IMR-90 (cell line): Measurements from ENCODE around the gene AVPR2. TPM values are rescaled to one million over a fixed set of nuclear protein-coding genes. Genes with fewer than 3 reads are reported as not detected.

Source experiments
- ATAC-seq: fragments of 200-7000 bp; cut with Tn5 transposase; 2 replicates; pipeline ENCODE4 v1.9.1; 2020; ENCODE audit warnings: low read depth, mild to moderate bottlenecking, moderate library complexity
- BruUV-seq: library from RNA; stranded (reverse); fragments of 400-500 nt; replicated peaks from 2 replicates; lab custom pipeline; 2021; lab: Mats Ljungman, UMichigan
- CTCF ChIA-PET: fragments of 300-600 bp; formaldehyde crosslinking; extraction: SDS; loops from one replicate; lab custom pipeline; 2021; ENCODE audit warnings: antibody characterized with exemption; lab: Yijun Ruan, JAX
- POLR2A ChIA-PET: fragments of 300-600 bp; sonication (Branson Sonifier 250); formaldehyde crosslinking; loops from one replicate; lab custom pipeline; 2022; ENCODE audit warnings: antibody characterized with exemption; ENCODE audit not compliant: unreplicated experiment; lab: Charles Lee
- DNase-seq: peaks from one replicate; pipeline ENCODE4 v3.0.0; 2013
- H2AFZ ChIP-seq: replicated peaks from 2 replicates; pipeline ENCODE3; 2013; ENCODE audit warnings: low read length, mild to moderate bottlenecking; ENCODE audit not compliant: poor library complexity
- H2AK5ac ChIP-seq: 2 replicates; pipeline ENCODE4 v1.6.1; 2013; ENCODE audit warnings: low read depth, low read length, inconsistent platforms
- H2AK9ac ChIP-seq: replicated peaks from 2 replicates; pipeline ENCODE3; 2013; ENCODE audit warnings: mild to moderate bottlenecking, low read depth, low read length, moderate library complexity; ENCODE audit not compliant: poor library complexity
- H2BK120ac ChIP-seq: 2 replicates; pipeline ENCODE4 v1.6.1; 2013; ENCODE audit warnings: low read depth, low read length, inconsistent platforms
- H2BK15ac ChIP-seq: 3 replicates; pipeline ENCODE4 v1.6.1; 2013; ENCODE audit warnings: low read depth, low read length, inconsistent platforms
- H2BK20ac ChIP-seq: 2 replicates; pipeline ENCODE4 v1.6.1; 2013; ENCODE audit warnings: low read depth, mild to moderate bottlenecking, inconsistent platforms, low read length, moderate library complexity
- H2BK5ac ChIP-seq: 2 replicates; pipeline ENCODE4 v1.6.1; 2013; ENCODE audit warnings: mild to moderate bottlenecking, low read depth, low read length, inconsistent platforms; ENCODE audit not compliant: poor library complexity, severe bottlenecking
- H3K14ac ChIP-seq: replicated peaks from 2 replicates; pipeline ENCODE4 v1.6.1; 2013; ENCODE audit warnings: low read depth, low read length, inconsistent platforms
- H3K18ac ChIP-seq: 2 replicates; pipeline ENCODE4 v1.6.1; 2013; ENCODE audit warnings: low read depth, low read length, control low read depth
- H3K23ac ChIP-seq: 2 replicates; pipeline ENCODE4 v1.6.1; 2013; ENCODE audit warnings: low read depth, low read length, inconsistent platforms
- H3K27ac ChIP-seq: 2 replicates; pipeline ENCODE4 v1.5.1; 2013; ENCODE audit warnings: mild to moderate bottlenecking, control low read depth, low read length; ENCODE audit not compliant: insufficient read depth
- H3K27me3 ChIP-seq: 2 replicates; pipeline ENCODE4 v1.6.1; 2013; ENCODE audit warnings: low read length; ENCODE audit not compliant: control insufficient read depth, insufficient read depth
- H3K36me3 ChIP-seq: 2 replicates; pipeline ENCODE4 v1.6.1; 2013; ENCODE audit warnings: low read length, mixed read lengths; ENCODE audit not compliant: control insufficient read depth, insufficient read depth
- H3K4ac ChIP-seq: 2 replicates; pipeline ENCODE4 v1.6.1; 2013; ENCODE audit warnings: low read depth, low read length, inconsistent platforms
- H3K4me1 ChIP-seq: 2 replicates; pipeline ENCODE4 v1.6.1; 2013; ENCODE audit warnings: low read length, mixed read lengths; ENCODE audit not compliant: control insufficient read depth, insufficient read depth
- H3K4me2 ChIP-seq: 2 replicates; pipeline ENCODE4 v1.6.1; 2013; ENCODE audit warnings: low read depth, mild to moderate bottlenecking, control low read depth, low read length, moderate library complexity
- H3K4me3 ChIP-seq: 2 replicates; pipeline ENCODE4 v1.5.1; 2013; ENCODE audit warnings: low read depth, mild to moderate bottlenecking, control low read depth, low read length, moderate library complexity; ENCODE audit not compliant: insufficient read depth
- H3K56ac ChIP-seq: 2 replicates; pipeline ENCODE4 v1.6.1; 2013; ENCODE audit warnings: low read length, inconsistent platforms; ENCODE audit not compliant: insufficient read depth; ENCODE audit errors: extremely low read depth
- H3K79me1 ChIP-seq, 2 experiments: 2 replicates each; pipeline ENCODE4 v1.6.1; 2013; ENCODE audit warnings: low read length in 2 of 2, inconsistent platforms in 1 of 2, low read depth in 1 of 2
- H3K9ac ChIP-seq: 2 replicates; pipeline ENCODE4 v1.6.1; 2013; ENCODE audit warnings: low read depth, low read length, control low read depth
- H3K9me1 ChIP-seq: 2 replicates; pipeline ENCODE4 v1.6.1; 2013; ENCODE audit warnings: low read length, inconsistent platforms; ENCODE audit not compliant: insufficient read depth
- H3K9me3 ChIP-seq: 2 replicates; pipeline ENCODE4 v1.6.1; 2013; ENCODE audit warnings: low read length; ENCODE audit not compliant: control insufficient read depth, insufficient read depth
- H4K20me1 ChIP-seq: 2 replicates; pipeline ENCODE4 v1.6.1; 2013; ENCODE audit warnings: low read length, inconsistent platforms; ENCODE audit not compliant: insufficient read depth
- H4K5ac ChIP-seq: 2 replicates; pipeline ENCODE4 v1.6.1; 2013; ENCODE audit warnings: mild to moderate bottlenecking, low read depth, low read length, control low read depth
- H4K8ac ChIP-seq, 2 experiments: 2 replicates each; pipeline ENCODE4 v1.6.1; 2013; ENCODE audit warnings: low read depth in 2 of 2, low read length in 2 of 2, control low read depth in 1 of 2, inconsistent platforms in 1 of 2
- H4K91ac ChIP-seq: 2 replicates; pipeline ENCODE4 v1.6.1; 2013; ENCODE audit warnings: low read depth, low read length, inconsistent platforms; ENCODE audit not compliant: insufficient read depth
- BHLHE40 ChIP-seq: fragments of 150-350 bp; IDR thresholded peaks from 2 replicates; pipeline ENCODE4 v1.6.1; 2016; ENCODE audit warnings: mild to moderate bottlenecking, low read depth, low read length
- CEBPB ChIP-seq: IDR thresholded peaks from 2 replicates; pipeline ENCODE4 v1.6.1; 2012; ENCODE audit warnings: low read depth, low read length, improper control_type of control experiment
- FOS ChIP-seq: fragments of 150-350 bp; IDR thresholded peaks from 2 replicates; pipeline ENCODE4 v1.6.1; 2016; ENCODE audit warnings: low read depth, low read length
- MXI1 ChIP-seq: IDR thresholded peaks from 2 replicates; pipeline ENCODE4 v1.6.1; 2012; ENCODE audit warnings: low read depth, mild to moderate bottlenecking, low read length, moderate library complexity, borderline replicate concordance
- NFE2L2 ChIP-seq: fragments of 150-350 bp; IDR thresholded peaks from 2 replicates; pipeline ENCODE4 v1.6.1; 2016; ENCODE audit warnings: low read depth, mild to moderate bottlenecking, low read length
- POLR2A ChIP-seq: IDR thresholded peaks from 2 replicates; pipeline ENCODE4 v1.6.1; 2012; ENCODE audit warnings: mild to moderate bottlenecking, low read depth, low read length
- RFX5 ChIP-seq: IDR thresholded peaks from 2 replicates; pipeline ENCODE4 v1.8.0; 2012; ENCODE audit warnings: low read depth, mild to moderate bottlenecking, low read length, moderate library complexity
- SMC3 ChIP-seq: fragments of 150-350 bp; IDR thresholded peaks from 2 replicates; pipeline ENCODE4 v1.6.1; 2016; ENCODE audit warnings: low read depth, mild to moderate bottlenecking, antibody characterized with exemption, low read length, moderate library complexity
- WGBS, 2 experiments: methylation state at CpG; one replicate each; pipeline versions ENCODE4 v1.1.5 to v1.1.7; 2013; ENCODE audit warnings: missing lambda C conversion rate in 2 of 2; ENCODE audit not compliant: insufficient read length in 1 of 2; ENCODE audit errors: extremely low coverage in 2 of 2; 5-methylcytosine and 5-hydroxymethylcytosine counted together
- dilution Hi-C: fragments of 300-500 bp; cut with HindIII; formaldehyde crosslinking; loops from one replicate; pipeline ENCODE4 v1.14.3; 2018; ENCODE audit warnings: low sequenced_read_pairs; ENCODE audit not compliant: unreplicated experiment
- in situ Hi-C: fragments of 300-500 bp; cut with MboI; formaldehyde crosslinking; loops from 3 replicates; pipeline ENCODE4 v1.14.3; 2019; ENCODE audit warnings: low sequenced_read_pairs, inconsistent platforms, mixed read lengths
- intact Hi-C: fragments of 100-400 bp; cut with micrococcal nuclease; formaldehyde crosslinking; loops from 2 replicates; pipeline ENCODE4 v1.10.0; 2022
- polyA plus RNA-seq, 3 experiments: library from polyadenylated mRNA; depleted of rRNA; stranded (reverse); fragments of >200 nt; gene quantifications; 2 replicates each; pipeline ENCODE4 v1.2.3, GENCODE V29; 2012; ENCODE audit warnings: low replicate concordance in 1 of 3
- total RNA-seq: library from RNA; depleted of rRNA; stranded (reverse); fragments of >200 nt; gene quantifications from 2 replicates; pipeline ENCODE4 v1.2.3, GENCODE V29; 2012
- TF ChIP-seq, protein P1 (sequence below): fragments of 150-350 bp; IDR thresholded peaks from 2 replicates; pipeline ENCODE4 v1.6.1; 2017; ENCODE audit warnings: mild to moderate bottlenecking, antibody characterized with exemption, low read length, low read depth

AVPR2 gene
- total and polyA plus RNA-seq, 2 of the 4 experiments (the other 2 are of a cell fraction) = not detected

DNA sequence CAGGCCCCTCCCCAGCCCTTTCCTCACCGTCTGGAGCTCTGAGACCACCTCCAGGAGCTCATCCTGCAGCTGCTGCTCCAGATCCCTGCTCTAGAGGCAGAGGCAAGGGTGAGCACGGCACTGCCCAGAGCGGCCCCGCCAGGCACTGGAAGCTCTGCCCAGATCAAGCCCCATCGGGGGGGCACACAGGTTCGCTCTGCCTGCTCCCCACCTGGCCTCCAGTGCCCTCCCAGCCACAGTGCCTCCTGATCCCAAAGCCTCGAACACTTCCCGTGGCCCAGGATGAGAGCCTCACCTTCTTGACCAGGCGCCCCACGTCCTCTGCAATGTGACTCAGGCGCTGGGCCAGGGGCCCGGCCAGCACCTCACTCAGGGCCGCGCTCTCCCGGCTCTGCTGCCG is 16.6 kb downstream of the AVPR2 start:
- Histone ChIP-seq H2AK9ac (no peak overlapping the region), H3K79me1 (no peaks in the 10 kb centered on the region), H2BK5ac (no peak overlapping the region), H3K4ac (no peak overlapping the region), H3K56ac (no peak overlapping the region), H2AFZ (peak overlapping the region; percentile 7), H4K5ac (no peak overlapping the region), H4K91ac (no peak overlapping the region), H4K8ac (no peak overlapping the region), H3K27ac (no peak overlapping the region), H3K23ac (no peak overlapping the region), H2BK15ac (no peak overlapping the region), H3K4me1 (no peaks in the 10 kb centered on the region; the same call in 1 of the 2 replicates), H3K4me2 (no peak overlapping the region), H3K18ac (no peak overlapping the region), H3K9me3 (no peaks in the 10 kb centered on the region), H3K4me3 (no peak overlapping the region), H2BK120ac (no peak overlapping the region), H3K9me1 (no peaks in the 10 kb centered on the region), H3K14ac (no peak overlapping the region), H3K27me3 (peaks cover 11% of the 10 kb centered on the region; the same call in 1 of the 2 replicates), H3K36me3 (no peaks in the 10 kb centered on the region), H4K20me1 (no peaks in the 10 kb centered on the region), H3K9ac (no peak overlapping the region), H2BK20ac (no peak overlapping the region), H2AK5ac (no peak overlapping the region)
- ATAC-seq (no peak), DNase-seq (no peak)
- dilution Hi-C loops = no loop called here
- ChIA-PET POLR2A (no interaction called here), CTCF (no interaction called here)
- 65% methylated on average over 13 of the region's 16 CpGs; no CpG with 5 or more reads in 1 of the 2 experiments for WGBS, 2 experiments
- no TSS peak for BruUV-seq
- no peak for TF ChIP-seq NFE2L2
- TF ChIP-seq CEBPB = no peak
- no peak for TF ChIP-seq POLR2A
- TF ChIP-seq, protein P1, sequence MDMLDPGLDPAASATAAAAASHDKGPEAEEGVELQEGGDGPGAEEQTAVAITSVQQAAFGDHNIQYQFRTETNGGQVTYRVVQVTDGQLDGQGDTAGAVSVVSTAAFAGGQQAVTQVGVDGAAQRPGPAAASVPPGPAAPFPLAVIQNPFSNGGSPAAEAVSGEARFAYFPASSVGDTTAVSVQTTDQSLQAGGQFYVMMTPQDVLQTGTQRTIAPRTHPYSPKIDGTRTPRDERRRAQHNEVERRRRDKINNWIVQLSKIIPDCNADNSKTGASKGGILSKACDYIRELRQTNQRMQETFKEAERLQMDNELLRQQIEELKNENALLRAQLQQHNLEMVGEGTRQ = no peak
- TF ChIP-seq SMC3 = no peak
- no peak for TF ChIP-seq RFX5
- TF ChIP-seq BHLHE40 = no peak
- no peak for TF ChIP-seq MXI1
- TF ChIP-seq FOS = no peak
- in situ Hi-C loops = loop anchor here (25.0 kb wide), 1 partner anchor 959 kb away; no protein-coding TSS in a partner anchor
- intact Hi-C loops = no loop called here
